IPS-15b (cell line): ENCODE results near the gene APLNR.

Experiments
- H3K27me3 ChIP-seq: one replicate; pipeline ENCODE4 v1.6.1; 2013; ENCODE audit warnings: low read length; ENCODE audit not compliant: control insufficient read depth, insufficient read depth
- H3K36me3 ChIP-seq: one replicate; pipeline ENCODE4 v1.6.1; 2013; ENCODE audit warnings: low read length; ENCODE audit not compliant: control insufficient read depth, insufficient read depth
- H3K4me1 ChIP-seq: one replicate; pipeline ENCODE4 v1.6.1; 2013; ENCODE audit warnings: mild to moderate bottlenecking, low read length; ENCODE audit not compliant: control insufficient read depth, insufficient read depth
- H3K4me3 ChIP-seq: one replicate; pipeline ENCODE4 v1.5.1; 2013; ENCODE audit warnings: low read depth, low read length
- H3K9ac ChIP-seq: one replicate; pipeline ENCODE4 v1.6.1; 2013; ENCODE audit warnings: low read depth, mild to moderate bottlenecking, low read length
- H3K9me3 ChIP-seq: one replicate; pipeline ENCODE4 v1.6.1; 2013; ENCODE audit warnings: mild to moderate bottlenecking, low read length; ENCODE audit not compliant: control insufficient read depth, insufficient read depth

The APLNR gene

GRCh38 chr11:57213342-57214097 is 23.5 kb downstream of the APLNR start:
- Histone ChIP-seq H3K36me3 (no peaks in the 10 kb centered on the region), H3K27me3 (no peaks in the 10 kb centered on the region), H3K4me3 (peak overlapping the region; percentile 51), H3K9me3 (no peaks in the 10 kb centered on the region), H3K4me1 (peaks cover 13% of the 10 kb centered on the region), H3K9ac (no peak overlapping the region)

- Histone ChIP-seq H3K4me1 (peaks cover 13% of the 10 kb centered on the region), H3K36me3 (no peaks in the 10 kb centered on the region), H3K9me3 (no peaks in the 10 kb centered on the region), H3K9ac (no peak overlapping the region), H3K4me3 (no peak overlapping the region), H3K27me3 (no peaks in the 10 kb centered on the region)
These were observed 26.3 kb downstream of the APLNR start for GRCh38 chr11:57210781-57211180.

- peaks cover 6% of the 10 kb centered on the region for H3K4me1 ChIP-seq
- no peak overlapping the region for H3K9ac ChIP-seq
- no peaks in the 10 kb centered on the region for H3K9me3 ChIP-seq
- H3K4me3 ChIP-seq: no peak overlapping the region
- no peaks in the 10 kb centered on the region for H3K27me3 ChIP-seq
- no peaks in the 10 kb centered on the region for H3K36me3 ChIP-seq
These were observed 29.9 kb downstream of the APLNR start for GRCh38 chr11:57207168-57207567.

- H3K9ac ChIP-seq: no peak overlapping the region
- H3K4me3 ChIP-seq: no peak overlapping the region
- no peaks in the 10 kb centered on the region for H3K36me3 ChIP-seq
- H3K9me3 ChIP-seq: no peaks in the 10 kb centered on the region
- H3K4me1 ChIP-seq: peaks cover 6% of the 10 kb centered on the region
- no peaks in the 10 kb centered on the region for H3K27me3 ChIP-seq
These were observed 31.9 kb downstream of the APLNR start for GRCh38 chr11:57205041-57205641.

- H3K4me3 ChIP-seq: no peak overlapping the region
- no peaks in the 10 kb centered on the region for H3K36me3 ChIP-seq
- no peaks in the 10 kb centered on the region for H3K27me3 ChIP-seq
- H3K4me1 ChIP-seq: peaks cover 6% of the 10 kb centered on the region
- H3K9me3 ChIP-seq: no peaks in the 10 kb centered on the region
- no peak overlapping the region for H3K9ac ChIP-seq
These were observed 33.1 kb downstream of the APLNR start for GRCh38 chr11:57203882-57204480.

GRCh38 chr11:57203359-57203758 is 33.7 kb downstream of the APLNR start:
- Histone ChIP-seq H3K4me1 (peaks cover 6% of the 10 kb centered on the region), H3K4me3 (no peak overlapping the region), H3K27me3 (no peaks in the 10 kb centered on the region), H3K36me3 (no peaks in the 10 kb centered on the region), H3K9ac (no peak overlapping the region), H3K9me3 (no peaks in the 10 kb centered on the region)

- Histone ChIP-seq H3K4me3 (no peak overlapping the region), H3K4me1 (peaks cover 6% of the 10 kb centered on the region), H3K36me3 (no peaks in the 10 kb centered on the region), H3K9me3 (no peaks in the 10 kb centered on the region), H3K27me3 (no peaks in the 10 kb centered on the region), H3K9ac (no peak overlapping the region)
These were observed 34.8 kb downstream of the APLNR start for GRCh38 chr11:57202281-57202680.

- H3K4me1 ChIP-seq: peaks cover 6% of the 10 kb centered on the region
- no peak overlapping the region for H3K4me3 ChIP-seq
- no peak overlapping the region for H3K9ac ChIP-seq
- H3K36me3 ChIP-seq: no peaks in the 10 kb centered on the region
- H3K9me3 ChIP-seq: no peaks in the 10 kb centered on the region
- no peaks in the 10 kb centered on the region for H3K27me3 ChIP-seq
These were observed 36.1 kb downstream of the APLNR start for GRCh38 chr11:57200917-57201316.

- Histone ChIP-seq H3K4me3 (no peak overlapping the region), H3K9me3 (no peaks in the 10 kb centered on the region), H3K27me3 (no peaks in the 10 kb centered on the region), H3K36me3 (no peaks in the 10 kb centered on the region), H3K9ac (no peak overlapping the region), H3K4me1 (peaks cover 2% of the 10 kb centered on the region)
These were observed 37.7 kb downstream of the APLNR start for GRCh38 chr11:57199330-57199729.

- H3K36me3 ChIP-seq: no peaks in the 10 kb centered on the region
- H3K4me3 ChIP-seq: no peak overlapping the region
- H3K9me3 ChIP-seq: no peaks in the 10 kb centered on the region
- no peak overlapping the region for H3K9ac ChIP-seq
- no peaks in the 10 kb centered on the region for H3K27me3 ChIP-seq
- peaks cover 2% of the 10 kb centered on the region for H3K4me1 ChIP-seq
These were observed 39.3 kb downstream of the APLNR start for GRCh38 chr11:57197762-57198161.

GRCh38 chr11:57196596-57196995 is 40.5 kb downstream of the APLNR start:
- no peaks in the 10 kb centered on the region for H3K36me3 ChIP-seq
- H3K4me3 ChIP-seq: no peak overlapping the region
- H3K27me3 ChIP-seq: no peaks in the 10 kb centered on the region
- no peak overlapping the region for H3K9ac ChIP-seq
- H3K4me1 ChIP-seq: peaks cover 8% of the 10 kb centered on the region
- H3K9me3 ChIP-seq: no peaks in the 10 kb centered on the region

- no peaks in the 10 kb centered on the region for H3K27me3 ChIP-seq
- H3K9me3 ChIP-seq: no peaks in the 10 kb centered on the region
These were observed 44.7 kb downstream of the APLNR start for GRCh38 chr11:57192316-57192715.

More at GRCh38 chr11:57192316-57192715, 44.7 kb downstream of the APLNR start:
- Histone ChIP-seq H3K36me3 (no peaks in the 10 kb centered on the region), H3K4me1 (peaks cover 14% of the 10 kb centered on the region), H3K9ac (no peak overlapping the region), H3K4me3 (no peak overlapping the region)
